C4-2B (cell line): ENCODE measurements around the gene COX11.

Experiments
- H3K27ac ChIP-seq: fragments of 450-650 bp; 2 replicates; pipeline ENCODE4 v1.5.1; 2017
- ZFX ChIP-seq: fragments of 450-650 bp; IDR thresholded peaks from 2 replicates; pipeline ENCODE4 v1.6.1; 2017
- TF ChIP-seq, protein P1 (sequence below): fragments of 450-650 bp; conservative IDR thresholded peaks from 2 replicates; pipeline ENCODE4 v1.5.1; 2017; ENCODE audit warnings: mild to moderate bottlenecking

The COX11 gene

DNA sequence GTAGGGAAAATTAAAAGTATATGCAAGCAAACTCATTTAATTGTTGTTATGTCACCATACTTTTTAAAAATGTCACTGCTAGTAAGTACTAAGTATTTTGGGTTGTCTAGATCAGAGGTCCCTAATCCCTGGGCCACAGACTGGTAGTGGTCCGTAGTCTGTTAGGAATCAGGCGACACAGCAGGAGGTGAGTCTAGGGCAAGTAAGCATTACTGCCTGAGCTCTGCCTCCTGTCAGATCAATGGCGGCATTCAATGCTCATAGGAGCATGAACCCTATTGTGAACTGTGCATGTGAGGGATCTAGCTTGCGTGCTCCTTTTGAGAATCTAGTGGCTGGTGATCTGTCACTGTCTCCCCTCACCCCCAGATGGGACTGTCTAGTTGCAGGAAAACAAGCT is 21.7 kb upstream of the COX11 start:
- TF ChIP-seq, protein P1, sequence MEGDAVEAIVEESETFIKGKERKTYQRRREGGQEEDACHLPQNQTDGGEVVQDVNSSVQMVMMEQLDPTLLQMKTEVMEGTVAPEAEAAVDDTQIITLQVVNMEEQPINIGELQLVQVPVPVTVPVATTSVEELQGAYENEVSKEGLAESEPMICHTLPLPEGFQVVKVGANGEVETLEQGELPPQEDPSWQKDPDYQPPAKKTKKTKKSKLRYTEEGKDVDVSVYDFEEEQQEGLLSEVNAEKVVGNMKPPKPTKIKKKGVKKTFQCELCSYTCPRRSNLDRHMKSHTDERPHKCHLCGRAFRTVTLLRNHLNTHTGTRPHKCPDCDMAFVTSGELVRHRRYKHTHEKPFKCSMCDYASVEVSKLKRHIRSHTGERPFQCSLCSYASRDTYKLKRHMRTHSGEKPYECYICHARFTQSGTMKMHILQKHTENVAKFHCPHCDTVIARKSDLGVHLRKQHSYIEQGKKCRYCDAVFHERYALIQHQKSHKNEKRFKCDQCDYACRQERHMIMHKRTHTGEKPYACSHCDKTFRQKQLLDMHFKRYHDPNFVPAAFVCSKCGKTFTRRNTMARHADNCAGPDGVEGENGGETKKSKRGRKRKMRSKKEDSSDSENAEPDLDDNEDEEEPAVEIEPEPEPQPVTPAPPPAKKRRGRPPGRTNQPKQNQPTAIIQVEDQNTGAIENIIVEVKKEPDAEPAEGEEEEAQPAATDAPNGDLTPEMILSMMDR: no peak
- no peak for TF ChIP-seq ZFX
- H3K27ac ChIP-seq: no peak overlapping the region

DNA sequence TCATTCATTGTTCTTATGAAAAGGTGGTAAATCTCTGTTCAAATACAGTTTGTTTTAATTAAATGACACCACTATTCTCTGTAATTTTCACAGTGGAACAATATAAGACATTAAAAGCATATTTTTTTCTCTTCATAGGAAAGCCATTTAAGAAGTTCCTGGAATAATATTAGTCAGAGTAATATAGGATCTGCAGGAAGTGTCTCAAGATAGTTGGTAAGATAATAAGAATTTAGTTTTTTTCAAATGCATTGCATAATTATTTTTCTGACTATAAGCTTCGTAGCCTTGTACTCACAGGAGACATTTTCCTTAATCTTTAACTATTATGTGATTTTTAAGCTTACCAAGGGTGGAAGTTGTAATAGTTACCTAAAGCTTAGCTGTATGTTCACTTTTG is 17.0 kb upstream of the COX11 start:
- H3K27ac ChIP-seq: no peak overlapping the region
- TF ChIP-seq, protein P1: no peak
- no peak for TF ChIP-seq ZFX

DNA sequence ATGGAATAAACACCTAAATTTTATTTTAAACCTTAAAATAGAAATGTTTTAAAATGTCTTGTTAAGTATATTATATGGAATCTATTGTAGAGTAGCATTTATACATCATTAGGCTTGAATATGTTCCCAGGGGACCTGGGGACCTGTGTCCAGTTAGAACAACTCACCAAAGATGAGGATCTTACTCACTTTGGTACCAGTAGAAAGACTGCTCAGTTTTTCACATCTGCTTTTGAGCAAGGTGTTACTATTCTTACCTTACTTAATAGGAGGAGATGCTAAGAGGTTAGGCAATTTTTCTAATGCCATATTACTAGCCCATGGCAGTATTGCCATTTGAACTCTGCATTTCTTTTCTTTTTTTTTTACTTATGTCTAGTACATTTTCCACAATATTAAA is 14.8 kb upstream of the COX11 start:
- TF ChIP-seq ZFX: no peak
- TF ChIP-seq, protein P1: no peak
- H3K27ac ChIP-seq: no peak overlapping the region

DNA sequence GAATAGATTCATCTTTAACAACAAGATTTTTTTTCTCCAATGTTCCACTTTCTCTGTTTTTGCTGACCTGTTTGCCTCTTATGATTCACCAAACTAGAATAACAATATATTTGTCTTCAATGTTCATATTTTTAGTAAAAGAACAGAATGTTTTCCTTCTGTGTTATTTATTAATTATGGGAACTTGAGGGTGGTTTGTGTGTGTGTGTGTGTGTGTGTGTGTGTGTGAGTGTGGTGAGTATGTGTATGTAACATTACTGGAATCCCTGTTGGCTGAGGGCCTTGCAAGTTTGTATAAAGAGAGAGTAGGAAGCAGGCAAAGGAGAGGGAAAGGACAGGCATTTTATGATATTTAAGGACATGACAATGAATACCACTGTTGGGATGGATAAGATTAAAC is 13.9 kb upstream of the COX11 start:
- no peak overlapping the region for H3K27ac ChIP-seq
- TF ChIP-seq, protein P1: no peak
- no peak for TF ChIP-seq ZFX

DNA sequence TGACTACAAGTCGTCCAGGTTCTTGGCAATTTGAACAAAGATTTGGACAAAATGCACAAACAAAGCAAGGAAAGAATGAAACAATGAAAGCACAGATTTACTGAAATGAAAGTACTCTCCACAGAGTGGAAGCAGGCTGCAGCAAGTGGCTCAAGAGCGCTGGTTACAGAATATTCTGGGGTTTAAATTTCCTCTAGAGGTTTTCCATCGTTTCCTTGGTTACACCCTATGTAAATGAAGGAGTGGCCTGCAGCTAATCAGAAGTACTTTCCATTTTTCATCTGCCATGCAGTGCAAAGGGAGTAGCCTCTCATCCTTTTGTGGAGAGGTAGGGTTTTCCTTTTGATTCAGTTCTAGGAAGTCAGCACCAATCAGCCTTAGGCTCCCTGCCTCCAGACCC is 11.9 kb upstream of the COX11 start:
- peak overlapping the region; percentile 43; the same call in 1 of the 2 replicates for H3K27ac ChIP-seq
- no peak for TF ChIP-seq ZFX
- TF ChIP-seq, protein P1: no peak

DNA sequence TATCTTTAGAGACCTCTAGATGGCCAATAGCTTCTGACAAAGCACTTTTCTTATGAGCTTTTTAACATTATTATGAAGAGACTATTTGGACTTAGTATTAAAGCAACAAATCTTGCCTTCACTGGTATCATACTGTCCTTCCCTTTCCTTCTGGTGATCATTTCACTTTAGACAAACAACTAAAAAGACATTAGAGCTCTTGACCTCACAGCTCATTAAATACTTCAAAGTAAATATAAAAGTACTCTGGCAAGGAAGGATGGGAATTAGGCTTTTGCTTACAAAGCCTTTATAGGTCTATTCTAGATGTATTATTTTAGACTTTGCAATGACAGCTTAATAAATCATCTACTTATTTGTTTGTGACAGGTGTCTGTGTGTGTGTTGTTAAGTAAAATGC is 11.2 kb upstream of the COX11 start:
- TF ChIP-seq, protein P1: no peak
- no peak for TF ChIP-seq ZFX
- no peak overlapping the region for H3K27ac ChIP-seq

DNA sequence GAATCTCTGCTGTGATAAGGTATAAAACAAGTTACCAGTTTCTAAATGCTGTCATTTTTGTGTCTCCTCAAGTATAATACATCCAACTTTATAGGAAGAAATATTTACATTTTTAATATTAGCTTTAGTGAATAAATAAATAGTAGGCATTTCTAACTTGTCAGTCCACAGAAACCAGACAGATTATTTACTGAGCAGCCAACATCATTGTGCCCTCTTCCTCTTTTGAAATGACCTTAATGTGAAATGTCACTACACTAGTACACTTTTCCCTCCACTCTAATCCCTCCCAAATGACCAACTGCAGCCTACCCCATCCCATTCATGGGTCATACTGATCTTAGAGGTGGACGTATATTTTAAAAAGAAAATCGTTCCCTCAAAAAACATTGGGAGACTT is 9.3 kb upstream of the COX11 start:
- H3K27ac ChIP-seq: no peak overlapping the region
- TF ChIP-seq ZFX: no peak
- TF ChIP-seq, protein P1: no peak
